K562 (cell line): ENCODE results near the gene ZNF407.
"Not testable (repeated sequence)": the region's sequence is repeated elsewhere in the genome, so short reads cannot be mapped to it uniquely, and the experiment has no call there.

Source experiments
- ATF3 ChIP-seq, 2 experiments: fragments of 450-650 bp in 1 of 2; sonication (generic) in 1 of 2; formaldehyde crosslinking in 1 of 2; IDR thresholded peaks in 1 of 2; conservative IDR thresholded peaks in 1 of 2; 2 replicates each; pipeline versions ENCODE4 v1.6.1 to v1.8.1; 2016 to 2023; ENCODE audit warnings: mild to moderate bottlenecking in 2 of 2, moderate library complexity in 2 of 2, inconsistent platforms in 1 of 2, missing genetic modification reagents in 1 of 2
- CTCF ChIP-seq, 3 experiments: IDR thresholded peaks in 2 of 3; conservative IDR thresholded peaks in 1 of 3; 2 replicates each; pipeline ENCODE4 v1.5.1; 2011 to 2012; ENCODE audit warnings: low read length in 3 of 3, mild to moderate bottlenecking in 3 of 3, control low read depth in 2 of 3, improper control_type of control experiment in 1 of 3, inconsistent platforms in 1 of 3, low read depth in 1 of 3, mixed read lengths in 1 of 3, moderate library complexity in 1 of 3; ENCODE audit not compliant: insufficient read depth in 2 of 3
- DLX4 ChIP-seq: fragments of 250-450 bp; sonication (Bioruptor Pico); IDR thresholded peaks from 2 replicates; pipeline ENCODE4 v1.6.1; 2021; ENCODE audit warnings: mild to moderate bottlenecking
- ESRRA ChIP-seq: fragments of 450-650 bp; IDR thresholded peaks from 2 replicates; pipeline ENCODE4 v1.6.1; 2014; ENCODE audit warnings: low read depth, mild to moderate bottlenecking, moderate library complexity, borderline replicate concordance
- MEF2D ChIP-seq: conservative IDR thresholded peaks from 2 replicates; pipeline ENCODE4 v1.6.1; 2016; ENCODE audit warnings: low read depth, missing genetic modification characterization, missing compliant biosample characterization
- POLR2A ChIP-seq: fragments of 450-650 bp; conservative IDR thresholded peaks from 2 replicates; pipeline ENCODE4 v1.6.1; 2016
- TEAD4 ChIP-seq, 2 experiments: sonication (generic) in 1 of 2; formaldehyde crosslinking in 1 of 2; IDR thresholded peaks; 2 replicates each; pipeline versions ENCODE4 v1.6.1 to v1.8.0; 2012 to 2022; ENCODE audit warnings: borderline replicate concordance in 1 of 2, inconsistent platforms in 1 of 2, low read length in 1 of 2, mild to moderate bottlenecking in 1 of 2, missing genetic modification reagents in 1 of 2
- YY1 ChIP-seq, 3 experiments: IDR thresholded peaks; 2 replicates each; pipeline ENCODE4 v1.6.1; 2011; ENCODE audit warnings: low read length in 2 of 3, mild to moderate bottlenecking in 2 of 3, moderate library complexity in 2 of 3, borderline replicate concordance in 1 of 3, control low read depth in 1 of 3, low read depth in 1 of 3; ENCODE audit not compliant: insufficient read depth in 3 of 3, insufficient replicate concordance in 2 of 3, control insufficient read depth in 1 of 3, insufficient read length in 1 of 3; ENCODE audit errors: extremely low read depth in 1 of 3
- ZNF77 ChIP-seq: fragments of 250-450 bp; sonication (Bioruptor Pico); IDR thresholded peaks from 2 replicates; pipeline ENCODE4 v1.5.0; 2020

- not testable (repeated sequence) for TF ChIP-seq YY1 (IDR thresholded peaks at IDR 0.05; ENCODE audit: borderline replicate concordance in 1 of 3, control insufficient read depth in 1 of 3, extremely low read depth in 1 of 3, insufficient read depth in 3 of 3, insufficient read length in 1 of 3, insufficient replicate concordance in 2 of 3, low read depth in 1 of 3, low read length in 2 of 3); ATF3 (IDR thresholded peaks at IDR 0.05); ATF3 (CRISPR knock-in tag; conservative IDR thresholded peaks at IDR 0.05); POLR2A; CTCF (IDR thresholded peaks at IDR 0.05 in 2 of 3, conservative IDR thresholded peaks at IDR 0.05 in 1 of 3; ENCODE audit: insufficient read depth in 2 of 3, low read depth in 1 of 3, low read length in 3 of 3); MEF2D (tag); TEAD4 (IDR thresholded peaks at IDR 0.05; ENCODE audit: low read length); TEAD4 (CRISPR knock-in tag; IDR thresholded peaks at IDR 0.05; ENCODE audit: borderline replicate concordance); ZNF77 (CRISPR knock-in tag); DLX4 (CRISPR knock-in tag); ESRRA
These were observed 374.1 kb downstream of the ZNF407 start for GRCh38 chr18:74971776-74972175.
